Activated CD4-positive, alpha-beta T cell treated with anti-CD3 and anti-CD28 coated beads, Interleukin-2, amount 50 U/mL, for 1 hour (primary cell): Measurements from ENCODE around the gene MAP9.
"Not testable (repeated sequence)": the region's sequence is repeated elsewhere in the genome, so short reads cannot be mapped to it uniquely, and the experiment has no call there.

Source experiments
- DNase-seq: peaks from one replicate; pipeline ENCODE4 v3.0.0-alpha.2; 2020

Gene MAP9

DNA sequence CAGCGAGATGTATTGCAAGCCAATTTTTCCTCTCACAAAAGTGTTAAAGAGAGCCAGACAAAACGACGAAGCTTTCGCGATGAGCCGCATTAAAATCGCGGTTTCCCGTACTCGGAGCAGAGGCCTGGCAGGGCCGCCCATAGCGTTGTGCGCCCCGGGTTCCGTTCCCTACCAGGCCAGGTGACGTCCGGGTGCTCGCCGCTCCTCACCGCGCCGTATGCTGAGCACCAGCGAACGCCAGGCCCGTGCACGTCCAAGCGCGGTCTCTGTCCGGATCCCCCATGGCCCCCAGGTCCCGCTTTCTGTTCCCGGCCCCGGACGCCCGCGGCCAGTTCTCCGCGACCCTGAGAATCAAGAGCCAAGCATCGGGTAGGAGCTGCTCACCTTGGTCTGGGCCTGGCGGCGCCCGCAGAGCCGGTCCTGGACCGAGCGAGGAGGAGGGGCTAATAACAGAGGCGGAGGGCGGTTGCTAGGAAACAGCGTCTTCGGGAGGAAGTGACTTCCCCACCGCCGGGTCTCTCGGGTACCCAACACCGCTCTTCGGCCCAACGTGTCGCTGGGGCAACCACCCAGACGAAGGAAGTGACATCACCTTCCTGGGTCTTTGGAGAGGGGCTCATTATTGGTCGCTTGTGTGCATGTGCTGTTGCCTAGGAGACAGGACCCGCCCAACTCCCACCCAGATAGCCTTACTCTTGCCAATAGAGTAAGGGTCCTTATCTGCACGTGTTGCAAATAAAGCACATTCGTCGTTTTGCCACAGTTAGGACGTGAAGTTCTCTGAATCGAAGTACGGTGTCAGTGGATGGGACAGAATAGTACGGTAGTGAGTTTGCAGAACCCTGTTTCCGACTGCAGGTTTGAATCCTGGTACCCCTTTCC lies at the start of gene MAP9:
MAP9 (minus strand) TSS at position 579 of the 882 bp plus-strand sequence. CDS start 1,115 bp downstream, outside the sequence.
- peak; percentile 84 for DNase-seq

DNA sequence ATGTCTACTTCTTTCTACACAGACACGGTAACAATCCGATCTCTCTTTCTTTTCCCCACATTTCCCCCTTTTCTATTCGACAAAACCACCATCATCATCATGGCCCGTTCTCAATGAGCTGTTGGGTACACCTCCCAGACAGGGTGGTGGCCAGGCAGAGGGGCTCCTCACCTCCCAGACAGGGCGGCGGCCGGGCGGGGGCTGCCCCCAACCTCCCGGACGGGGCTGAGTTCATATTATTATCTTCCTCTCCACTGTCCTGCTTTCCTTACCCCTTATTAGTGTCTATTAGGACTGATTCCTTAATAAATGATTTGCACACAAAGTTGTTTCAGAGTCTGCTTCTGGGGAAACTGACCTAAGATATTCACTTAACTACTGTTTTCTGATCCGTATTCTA lies 48.0 kb upstream of the MAP9 start:
- DNase-seq, result not testable (repeated sequence)

DNA sequence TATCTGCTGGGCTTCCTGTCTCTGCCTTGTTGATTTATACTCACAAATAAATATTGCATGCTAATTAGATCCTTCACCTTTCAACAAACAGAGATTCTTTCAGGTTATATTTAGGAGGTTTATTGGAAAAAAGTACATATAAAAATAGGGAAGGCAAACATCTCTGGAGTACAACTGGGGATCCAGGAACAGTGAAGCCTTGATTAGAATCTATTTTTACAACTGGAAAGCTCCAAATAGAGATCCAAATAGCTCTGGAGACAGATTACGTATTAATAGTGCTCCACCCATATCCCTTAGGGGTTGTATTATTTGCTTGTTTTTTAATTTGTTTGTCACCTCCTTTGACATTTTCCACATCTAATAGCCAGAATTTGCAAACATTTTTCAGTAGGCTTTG lies 46.9 kb upstream of the MAP9 start:
- DNase-seq, result no peak

DNA sequence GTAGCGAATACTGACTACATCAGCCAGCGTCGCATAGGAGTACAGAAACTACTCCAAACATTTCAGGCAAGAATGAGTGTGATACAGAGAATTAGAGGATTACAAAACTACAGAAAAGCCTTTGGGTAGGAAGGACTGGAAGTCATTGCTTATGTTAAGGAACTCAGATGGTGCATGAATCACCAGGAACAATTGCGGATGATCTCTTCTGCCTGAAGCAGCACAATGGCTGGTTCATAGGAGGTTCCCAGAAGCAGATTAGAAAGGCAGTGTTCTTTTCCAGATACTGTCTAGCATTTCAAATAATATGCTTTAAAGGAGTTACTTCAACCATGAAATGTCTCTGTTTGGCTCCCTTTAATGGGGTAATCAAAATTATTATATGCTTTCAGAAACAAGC lies 42.5 kb upstream of the MAP9 start:
- DNase-seq, result no peak

DNA sequence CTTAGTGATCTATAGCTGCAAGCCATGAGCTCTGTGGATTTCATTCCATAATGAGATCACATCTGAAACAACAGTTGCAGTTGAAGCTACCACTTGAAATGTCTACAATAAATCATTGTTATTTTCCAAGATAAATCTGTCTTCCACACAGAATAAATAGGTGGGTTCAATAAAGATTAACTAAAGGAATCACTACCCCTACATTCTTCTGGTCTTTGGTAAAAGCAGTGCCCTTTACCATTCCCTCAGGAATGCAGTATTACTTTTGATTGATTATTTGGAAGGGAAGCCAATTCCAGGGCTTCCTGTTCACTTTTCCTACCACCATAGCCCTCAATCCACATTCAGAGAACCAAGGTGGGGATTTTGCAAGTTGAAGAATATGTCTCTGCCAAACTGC lies 38.9 kb upstream of the MAP9 start:
- DNase-seq, result no peak

- no peak for DNase-seq
Observed at GRCh38 chr4:155413451-155413850, 36.7 kb upstream of the MAP9 start.

- no peak for DNase-seq
Observed at GRCh38 chr4:155411546-155411945, 34.8 kb upstream of the MAP9 start.

DNA sequence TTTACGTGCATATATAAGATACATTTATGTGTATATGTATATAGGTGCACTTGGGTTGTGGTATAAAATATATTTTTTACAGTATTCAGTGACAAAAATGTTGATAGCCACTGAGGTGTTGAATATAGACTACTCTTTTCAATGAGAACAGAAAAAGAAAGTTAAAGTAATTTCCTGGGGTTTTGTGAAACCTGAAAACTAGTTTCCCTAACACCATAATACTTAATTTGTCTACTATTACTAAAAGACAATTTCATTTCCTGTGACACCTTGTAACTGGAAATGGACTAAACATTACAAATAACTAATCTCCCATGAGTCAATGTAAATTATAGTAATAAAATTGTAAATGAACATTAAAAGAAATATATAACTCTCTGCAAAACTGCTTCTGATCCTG lies 32.0 kb upstream of the MAP9 start:
- no peak for DNase-seq

DNA sequence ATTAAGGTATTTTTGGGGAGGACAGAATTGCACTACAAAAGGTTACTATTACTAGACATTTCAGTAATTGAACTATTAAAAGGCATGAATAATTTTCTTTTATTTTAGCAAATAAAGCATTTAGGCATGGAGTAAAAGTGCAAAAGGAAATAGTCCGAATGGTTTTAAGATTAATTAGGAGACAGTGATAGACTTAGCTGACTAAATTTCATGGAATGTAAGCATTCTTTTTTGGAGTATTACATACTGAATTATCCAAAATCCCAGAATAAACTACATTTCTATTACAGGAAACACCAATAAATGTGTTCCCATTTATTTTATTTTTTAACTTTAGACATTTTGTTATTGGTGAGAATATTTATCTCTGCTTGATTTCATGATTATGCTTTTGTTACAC lies 30.7 kb upstream of the MAP9 start:
- no peak for DNase-seq

DNA sequence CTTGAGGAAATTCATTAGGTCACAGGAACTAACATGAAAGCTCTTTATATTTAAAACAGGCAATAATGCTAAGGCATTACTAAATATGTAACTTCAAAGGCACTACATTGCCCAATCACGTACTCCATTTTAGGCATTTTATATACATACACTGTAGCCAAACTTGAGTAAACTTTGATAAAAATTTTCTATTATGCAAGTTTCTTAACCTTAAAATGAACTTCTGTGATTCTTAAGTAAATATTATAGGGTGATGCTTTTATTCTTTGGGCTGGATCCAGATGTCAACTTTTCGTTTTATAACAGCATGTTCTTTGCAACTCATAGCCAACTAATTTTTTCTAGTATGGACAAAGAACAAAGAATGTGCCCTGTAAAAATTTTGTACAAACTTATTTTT lies 28.3 kb upstream of the MAP9 start:
- no peak for DNase-seq

- no peak for DNase-seq
Observed at GRCh38 chr4:155403886-155404285, 27.1 kb upstream of the MAP9 start.

- DNase-seq, result no peak
Observed at GRCh38 chr4:155402941-155403340, 26.2 kb upstream of the MAP9 start.

GRCh38 chr4:155400893-155401292 lies 24.1 kb upstream of the MAP9 start:
- no peak for DNase-seq

DNA sequence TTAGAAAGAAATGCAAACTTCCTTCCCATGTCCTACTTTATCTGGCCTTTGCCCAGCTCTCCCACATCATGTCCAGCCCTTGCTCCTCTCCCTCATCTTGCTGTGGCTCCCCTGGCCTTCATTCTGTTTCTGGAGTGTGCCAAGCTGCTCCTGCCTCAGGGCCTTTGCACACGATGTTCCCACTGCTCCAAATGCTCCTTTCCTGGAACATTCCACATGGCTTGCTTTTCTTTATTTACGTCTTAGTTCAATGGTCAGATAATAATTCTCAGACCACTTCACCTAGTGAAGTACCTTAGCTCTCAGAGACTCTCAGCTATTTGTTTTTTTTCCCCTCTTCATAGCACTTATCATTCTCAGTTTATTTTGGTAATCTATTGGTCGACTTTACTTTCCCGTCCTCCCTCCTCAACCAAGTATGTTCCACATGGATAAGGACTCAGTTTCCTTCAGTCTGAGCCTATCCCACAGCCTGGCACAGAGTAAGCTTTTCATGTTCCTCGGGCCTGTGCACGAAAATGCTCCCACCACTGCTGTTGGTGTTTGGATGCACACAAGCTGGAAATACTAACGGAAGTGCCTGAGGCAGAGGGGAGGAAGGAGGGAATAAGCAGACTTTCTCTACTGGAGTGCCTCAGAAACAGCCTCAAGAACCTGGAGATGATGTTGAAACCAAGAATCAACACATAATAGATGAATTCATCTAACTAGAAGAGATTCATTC lies 23.4 kb upstream of the MAP9 start:
- no peak for DNase-seq

- DNase-seq, result no peak
Observed at GRCh38 chr4:155392481-155393184, 15.9 kb upstream of the MAP9 start.

DNA sequence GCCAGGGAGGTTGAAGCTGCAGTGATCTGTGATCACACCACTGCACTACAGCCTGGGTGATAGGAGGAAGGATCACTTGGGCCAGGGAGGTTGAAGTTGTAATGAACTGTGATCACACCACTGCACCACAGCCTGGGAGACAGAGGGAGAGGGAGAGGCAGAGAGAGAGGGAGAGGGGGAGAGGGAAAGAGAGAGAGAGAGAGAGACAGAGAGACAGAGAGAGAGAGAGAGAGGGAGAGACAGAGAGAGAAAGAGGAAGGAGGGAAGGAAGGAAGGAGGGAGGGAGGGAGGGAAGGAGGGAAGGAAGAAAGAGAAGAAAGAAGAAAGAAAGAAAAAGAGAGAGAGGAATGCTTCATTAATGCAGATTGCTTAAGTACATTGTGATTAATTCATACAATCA lies 15.2 kb upstream of the MAP9 start:
- no peak for DNase-seq

DNA sequence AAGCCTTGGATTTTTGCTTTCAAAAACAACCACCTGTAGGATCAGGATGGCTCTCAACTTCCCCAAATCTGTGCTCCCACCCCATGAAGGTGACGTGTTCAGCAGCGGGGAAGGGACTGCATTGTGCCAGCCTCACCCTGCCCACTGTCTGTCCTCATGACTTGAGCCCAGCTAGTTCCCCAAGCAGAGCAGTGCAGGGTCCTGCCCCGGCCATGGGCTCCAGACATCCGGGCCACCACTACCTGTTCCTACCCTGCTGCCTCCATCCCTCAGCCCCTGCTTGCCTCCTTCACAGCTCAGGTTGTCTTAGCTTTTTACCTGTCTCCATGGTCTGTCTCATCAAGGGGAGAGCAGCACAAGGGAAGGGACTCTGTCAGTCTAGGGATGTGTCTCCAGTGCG lies 11.4 kb upstream of the MAP9 start:
- DNase-seq, result no peak

DNA sequence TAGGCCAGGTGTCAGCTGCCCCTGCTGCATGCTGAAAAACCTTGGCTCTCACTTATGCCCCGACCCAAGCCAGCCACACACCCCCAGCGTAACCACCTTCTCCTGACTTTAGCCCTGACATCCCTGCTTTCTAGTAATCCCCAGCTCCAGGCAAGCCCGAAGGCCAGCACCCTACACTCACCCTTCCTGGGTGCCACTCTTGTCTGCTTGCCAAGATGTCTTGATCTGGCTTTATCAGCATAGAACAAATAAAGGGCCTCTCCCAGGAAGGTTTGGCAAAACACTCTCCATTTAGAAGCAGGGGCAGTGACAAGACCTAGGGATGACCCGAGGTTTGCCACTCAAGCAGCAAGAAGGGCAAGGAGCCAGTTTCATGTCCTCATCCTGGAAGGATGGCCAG lies 6.8 kb upstream of the MAP9 start:
- no peak for DNase-seq

GRCh38 chr4:155377276-155377675 lies 511 bp upstream of the MAP9 start:
- DNase-seq, result no peak

DNA sequence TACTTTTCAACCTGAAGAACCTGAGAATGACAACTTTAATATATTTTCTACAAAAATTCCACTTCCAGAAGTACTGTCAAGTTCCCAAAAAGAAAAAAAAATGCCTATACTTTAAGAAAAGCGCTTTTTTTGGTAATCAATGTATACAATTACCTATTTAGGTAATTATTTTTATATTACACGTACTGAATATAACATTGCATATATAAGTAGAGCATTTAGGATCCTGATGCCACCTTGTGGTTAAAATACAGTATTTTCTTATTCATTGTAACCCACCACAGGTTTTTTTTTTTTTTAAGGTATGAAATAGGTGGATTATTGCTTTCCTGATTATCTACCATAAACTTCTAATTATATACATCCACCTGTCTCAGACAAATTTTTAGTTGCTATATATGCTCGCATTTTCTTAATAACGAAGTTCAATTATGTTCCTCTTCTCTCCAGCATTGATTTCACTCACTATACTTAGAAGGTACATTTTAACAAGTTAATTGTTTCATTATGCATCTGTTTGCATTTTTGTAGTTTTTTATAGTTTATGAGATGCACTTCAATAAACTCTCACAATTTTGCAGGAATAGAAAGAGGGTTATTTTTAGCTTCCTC lies 5.2 kb downstream of the MAP9 start:
- DNase-seq, result no peak

DNA sequence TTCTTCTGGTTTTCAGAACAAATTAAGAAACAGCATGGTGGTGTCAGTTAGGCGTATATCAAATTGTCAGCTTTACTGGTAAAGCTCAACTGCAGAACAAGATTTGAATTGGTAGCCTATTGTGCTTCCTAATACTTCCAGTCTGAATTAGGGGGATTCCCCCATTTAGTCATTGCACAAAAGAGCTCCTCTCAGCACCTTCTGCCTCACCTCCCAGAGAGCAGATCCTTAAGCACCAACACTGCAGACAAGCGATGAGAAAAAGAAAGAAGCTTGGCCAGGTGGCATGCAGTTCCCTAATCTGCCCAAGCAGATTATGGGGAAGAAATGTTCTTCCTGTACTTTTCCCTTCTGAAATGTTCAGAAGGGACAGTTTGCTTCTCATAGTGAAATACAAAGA lies 9.2 kb downstream of the MAP9 start:
- no peak for DNase-seq

- DNase-seq, result peak; percentile 30
Observed at GRCh38 chr4:155353923-155354540, 22.7 kb downstream of the MAP9 start.

DNA sequence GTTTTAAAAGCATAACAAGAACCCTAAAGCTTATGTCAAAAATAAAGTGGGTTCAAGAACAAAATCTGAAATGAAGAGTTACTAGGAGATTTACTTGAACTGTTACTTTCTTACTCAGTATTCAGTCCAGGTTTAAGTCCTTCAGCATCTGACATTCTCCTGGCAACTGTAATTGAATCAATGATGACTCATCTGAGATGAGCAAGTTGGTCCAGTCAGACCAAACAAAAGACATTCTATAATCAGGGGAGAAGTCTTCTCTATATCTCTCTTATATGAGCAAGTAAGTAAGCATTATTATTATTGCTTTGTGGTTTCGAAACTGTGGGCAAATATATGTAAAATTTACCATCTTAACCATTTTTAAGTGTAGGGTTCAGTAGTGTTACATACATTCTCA lies 34.6 kb downstream of the MAP9 start:
- DNase-seq, result no peak
